ELR (cell line): ENCODE data around the gene CDKAL1.

Experiments used
- DNase-seq: peaks from one replicate; pipeline ENCODE4 v3.0.0-alpha.2; 2015; ENCODE audit warnings: low read depth

Gene CDKAL1

GRCh38 chr6:21104288-21104687 is 570.0 kb downstream of the CDKAL1 start:
- DNase-seq: no peak

- DNase-seq: no peak
These were observed 573.5 kb downstream of the CDKAL1 start for GRCh38 chr6:21107796-21108195.

- peak; percentile 81 for DNase-seq
These were observed 575.3 kb downstream of the CDKAL1 start for GRCh38 chr6:21109391-21110178.

GRCh38 chr6:21110684-21111083 is 576.4 kb downstream of the CDKAL1 start:
- no peak for DNase-seq

GRCh38 chr6:21111093-21111725 is 577.0 kb downstream of the CDKAL1 start:
- no peak for DNase-seq

GRCh38 chr6:21115111-21115510 is 580.9 kb downstream of the CDKAL1 start:
- DNase-seq: no peak

GRCh38 chr6:21116736-21117135 is 582.5 kb downstream of the CDKAL1 start:
- DNase-seq: no peak

GRCh38 chr6:21118216-21118780 is 584.0 kb downstream of the CDKAL1 start:
- no peak for DNase-seq

- no peak for DNase-seq
These were observed 587.4 kb downstream of the CDKAL1 start for GRCh38 chr6:21121636-21122136.

- DNase-seq: no peak
These were observed 589.5 kb downstream of the CDKAL1 start for GRCh38 chr6:21123507-21124436.

GRCh38 chr6:21128601-21129000 is 594.3 kb downstream of the CDKAL1 start:
- DNase-seq: no peak

- no peak for DNase-seq
These were observed 597.1 kb downstream of the CDKAL1 start for GRCh38 chr6:21131406-21131805.

GRCh38 chr6:21132446-21132845 is 598.2 kb downstream of the CDKAL1 start:
- no peak for DNase-seq

- no peak for DNase-seq
These were observed 598.9 kb downstream of the CDKAL1 start for GRCh38 chr6:21132856-21133838.

GRCh38 chr6:21133901-21134300 is 599.6 kb downstream of the CDKAL1 start:
- no peak for DNase-seq

GRCh38 chr6:21134356-21134755 is 600.1 kb downstream of the CDKAL1 start:
- DNase-seq: no peak

GRCh38 chr6:21135484-21136013 is 601.3 kb downstream of the CDKAL1 start:
- DNase-seq: no peak

- no peak for DNase-seq
These were observed 603.6 kb downstream of the CDKAL1 start for GRCh38 chr6:21137700-21138335.

GRCh38 chr6:21138336-21139069 is 604.2 kb downstream of the CDKAL1 start:
- DNase-seq: no peak
